Measurements from ENCODE around the gene WBP2. TPM values are rescaled to one million over a fixed set of nuclear protein-coding genes. Genes with fewer than 3 reads are reported as not detected.

Gene WBP2
- polyA plus RNA-seq, 3 donors, result 62.4 to 93.3 (median 67.9) TPM

- H3K27me3 ChIP-seq (ENCODE audit: control insufficient read depth in 2 of 2, insufficient read depth in 2 of 2, low read length in 2 of 2), result no peaks in the 10 kb centered on the region
- no peaks in the 10 kb centered on the region for H3K9me3 ChIP-seq (replicated peaks in 1 of 2; ENCODE audit: control insufficient read depth in 1 of 2, insufficient read depth in 1 of 2, low read length in 2 of 2)
- WGBS (ENCODE audit: insufficient coverage), result 94% methylated on average over 11 of the region's 12 CpGs
- Mint-ChIP-seq H3K27ac (peak overlapping the region in 1 of 7 donors; percentile 1), H3K4me1 (peaks cover 19% of the 10 kb centered on the region), H3K36me3 (peaks cover 54 to 65% of the 10 kb centered on the region in 2 donors), H3K27me3 (ENCODE audit: low read depth in 3 of 3) (no peaks in the 10 kb centered on the region), H3K4me3 (no peak overlapping the region), H3K9me3 (peaks cover 0 to 2% (median 0%) of the 10 kb centered on the region in 7 donors)
- peaks cover 45% of the 10 kb centered on the region for H3K79me2 ChIP-seq (ENCODE audit: insufficient read depth, low read length)
- peaks cover 18 to 38% of the 10 kb centered on the region in 2 donors for H3K4me1 ChIP-seq (ENCODE audit: control insufficient read depth in 1 of 2, insufficient read depth in 2 of 2, low read length in 2 of 2)
- peaks cover 53 to 58% of the 10 kb centered on the region in 2 donors for H3K36me3 ChIP-seq (replicated peaks in 1 of 2; ENCODE audit: control insufficient read depth in 1 of 2, insufficient read depth in 2 of 2, low read length in 2 of 2)
- no peak overlapping the region for H3K9ac ChIP-seq (ENCODE audit: insufficient read depth, low read length, poor library complexity, severe bottlenecking)
- intact Hi-C loops (cut with micrococcal nuclease), result no loop called here
- DNase-seq, result no peak
- no peak overlapping the region for H3K4me2 ChIP-seq (replicated peaks; ENCODE audit: extremely low read depth, low read length, poor library complexity, severe bottlenecking)
- peaks cover 51% of the 10 kb centered on the region for H4K20me1 ChIP-seq (ENCODE audit: insufficient read depth, low read length)
- no peak overlapping the region for H3K27ac ChIP-seq (ENCODE audit: low read depth in 1 of 2, low read length in 2 of 2)
- TF ChIP-seq CTCF (IDR thresholded peaks at IDR 0.05), result no peak
- no peak overlapping the region for H2AFZ ChIP-seq (ENCODE audit: insufficient read depth, low read depth, low read length, poor library complexity, severe bottlenecking)
- no peak overlapping the region for H3K4me3 ChIP-seq (replicated peaks in 1 of 3; ENCODE audit: low read depth in 2 of 3, low read length in 3 of 3)
Observed at GRCh38 chr17:75850928-75851692, 4.0 kb downstream of the WBP2 start.

- Histone ChIP-seq H3K4me3 (replicated peaks in 1 of 3; ENCODE audit: low read depth in 2 of 3, low read length in 3 of 3) (no peak overlapping the region), H3K79me2 (ENCODE audit: insufficient read depth, low read length) (peaks cover 36% of the 10 kb centered on the region), H3K9ac (ENCODE audit: insufficient read depth, low read length, poor library complexity, severe bottlenecking) (no peak overlapping the region), H3K36me3 (replicated peaks in 1 of 2; ENCODE audit: control insufficient read depth in 1 of 2, insufficient read depth in 2 of 2, low read length in 2 of 2) (peaks cover 55 to 61% of the 10 kb centered on the region in 2 donors), H3K9me3 (replicated peaks in 1 of 2; ENCODE audit: control insufficient read depth in 1 of 2, insufficient read depth in 1 of 2, low read length in 2 of 2) (no peaks in the 10 kb centered on the region), H4K20me1 (ENCODE audit: insufficient read depth, low read length) (peaks cover 63% of the 10 kb centered on the region), H3K4me1 (ENCODE audit: control insufficient read depth in 1 of 2, insufficient read depth in 2 of 2, low read length in 2 of 2) (peaks cover 30 to 48% of the 10 kb centered on the region in 2 donors), H3K27me3 (ENCODE audit: control insufficient read depth in 2 of 2, insufficient read depth in 2 of 2, low read length in 2 of 2) (no peaks in the 10 kb centered on the region), H2AFZ (ENCODE audit: insufficient read depth, low read depth, low read length, poor library complexity, severe bottlenecking) (no peak overlapping the region), H3K27ac (ENCODE audit: low read depth in 1 of 2, low read length in 2 of 2) (no peak overlapping the region), H3K4me2 (replicated peaks; ENCODE audit: extremely low read depth, low read length, poor library complexity, severe bottlenecking) (no peak overlapping the region)
- Mint-ChIP-seq H3K27ac (peak overlapping the region in 2 of 7 donors; percentile 3 to 54), H3K36me3 (peaks cover 58 to 73% of the 10 kb centered on the region in 2 donors), H3K9me3 (peaks cover 0 to 2% (median 0%) of the 10 kb centered on the region in 7 donors), H3K4me1 (peaks cover 33% of the 10 kb centered on the region), H3K27me3 (ENCODE audit: low read depth in 3 of 3) (no peaks in the 10 kb centered on the region), H3K4me3 (no peak overlapping the region)
- 87% methylated on average over 9 of the region's 9 CpGs for WGBS (ENCODE audit: insufficient coverage)
- no peak for DNase-seq
- intact Hi-C loops (cut with micrococcal nuclease), result loop anchor here (5.0 to 10.0 kb wide), 2 partner anchors 72 to 185 kb away; partner anchors contain the start of genes RECQL5 (in 1 of the 2) and SAP30BP (in 1 of the 2)
- TF ChIP-seq CTCF (IDR thresholded peaks at IDR 0.05), result no peak
Observed at GRCh38 chr17:75849724-75850123, 5.4 kb downstream of the WBP2 start.

Data from CD14-positive monocyte (primary cell).